Activated CD4-positive, alpha-beta T cell treated with anti-CD3 and anti-CD28 coated beads for 48 hours (primary cell): ENCODE data around the gene SMOC2.
"Not testable (repeated sequence)": the region's sequence is repeated elsewhere in the genome, so short reads cannot be mapped to it uniquely, and the experiment has no call there.

Experiments
- DNase-seq: peaks from one replicate; pipeline ENCODE4 v3.0.0-alpha.2; 2020

The SMOC2 gene

GRCh38 chr6:168609026-168609685, 168.2 kb downstream of the SMOC2 start:
- no peak for DNase-seq

- no peak for DNase-seq
Observed at GRCh38 chr6:168609914-168610490, 169.0 kb downstream of the SMOC2 start.

GRCh38 chr6:168610966-168611365, 170.0 kb downstream of the SMOC2 start:
- not testable (repeated sequence) for DNase-seq

GRCh38 chr6:168611691-168612090, 170.7 kb downstream of the SMOC2 start:
- no peak for DNase-seq

- DNase-seq = no peak
Observed at GRCh38 chr6:168612586-168612985, 171.6 kb downstream of the SMOC2 start.

GRCh38 chr6:168615837-168616236, 174.9 kb downstream of the SMOC2 start:
- no peak for DNase-seq

GRCh38 chr6:168616816-168617765, 176.1 kb downstream of the SMOC2 start:
- no peak for DNase-seq

GRCh38 chr6:168618546-168619315, 177.7 kb downstream of the SMOC2 start:
- DNase-seq = no peak

- peak; percentile 6 for DNase-seq
Observed at GRCh38 chr6:168619560-168620314, 178.8 kb downstream of the SMOC2 start.

GRCh38 chr6:168620578-168620977, 179.6 kb downstream of the SMOC2 start:
- no peak for DNase-seq

- no peak for DNase-seq
Observed at GRCh38 chr6:168623736-168624135, 182.8 kb downstream of the SMOC2 start.

- no peak for DNase-seq
Observed at GRCh38 chr6:168624540-168624939, 183.6 kb downstream of the SMOC2 start.

GRCh38 chr6:168624948-168625347, 184.0 kb downstream of the SMOC2 start:
- no peak for DNase-seq

- DNase-seq = no peak
Observed at GRCh38 chr6:168625602-168626001, 184.6 kb downstream of the SMOC2 start.

- no peak for DNase-seq
Observed at GRCh38 chr6:168626046-168626602, 185.1 kb downstream of the SMOC2 start.

GRCh38 chr6:168627506-168628175, 186.7 kb downstream of the SMOC2 start:
- DNase-seq = no peak

GRCh38 chr6:168628176-168628553, 187.2 kb downstream of the SMOC2 start:
- DNase-seq = no peak

- DNase-seq = no peak
Observed at GRCh38 chr6:168628732-168629245, 187.8 kb downstream of the SMOC2 start.

GRCh38 chr6:168631564-168631963, 190.6 kb downstream of the SMOC2 start:
- DNase-seq = no peak

GRCh38 chr6:168632694-168633093, 191.7 kb downstream of the SMOC2 start:
- DNase-seq = no peak
